C4-2B (cell line): ENCODE data around the gene CASZ1.

Experiments
- CTCF ChIP-seq: fragments of 450-650 bp; conservative IDR thresholded peaks from 2 replicates; pipeline ENCODE4 v1.5.1; 2017; ENCODE audit warnings: mild to moderate bottlenecking
- ZFX ChIP-seq: fragments of 450-650 bp; IDR thresholded peaks from 2 replicates; pipeline ENCODE4 v1.6.1; 2017

GRCh38 chr1:10820422-10820821 is 24.0 kb upstream of the CASZ1 start:
- no peak for TF ChIP-seq CTCF
- no peak for TF ChIP-seq ZFX
